SKM-1 treated with dmso at 0.1 percent for 144 hours (cell line): ENCODE measurements around the gene MAGI2.

ENCODE experiments used
- DNase-seq: peaks from one replicate; lab custom pipeline; 2025; ENCODE audit not compliant: unreplicated experiment; lab: John Stamatoyannopoulos, UW

Gene MAGI2

DNA sequence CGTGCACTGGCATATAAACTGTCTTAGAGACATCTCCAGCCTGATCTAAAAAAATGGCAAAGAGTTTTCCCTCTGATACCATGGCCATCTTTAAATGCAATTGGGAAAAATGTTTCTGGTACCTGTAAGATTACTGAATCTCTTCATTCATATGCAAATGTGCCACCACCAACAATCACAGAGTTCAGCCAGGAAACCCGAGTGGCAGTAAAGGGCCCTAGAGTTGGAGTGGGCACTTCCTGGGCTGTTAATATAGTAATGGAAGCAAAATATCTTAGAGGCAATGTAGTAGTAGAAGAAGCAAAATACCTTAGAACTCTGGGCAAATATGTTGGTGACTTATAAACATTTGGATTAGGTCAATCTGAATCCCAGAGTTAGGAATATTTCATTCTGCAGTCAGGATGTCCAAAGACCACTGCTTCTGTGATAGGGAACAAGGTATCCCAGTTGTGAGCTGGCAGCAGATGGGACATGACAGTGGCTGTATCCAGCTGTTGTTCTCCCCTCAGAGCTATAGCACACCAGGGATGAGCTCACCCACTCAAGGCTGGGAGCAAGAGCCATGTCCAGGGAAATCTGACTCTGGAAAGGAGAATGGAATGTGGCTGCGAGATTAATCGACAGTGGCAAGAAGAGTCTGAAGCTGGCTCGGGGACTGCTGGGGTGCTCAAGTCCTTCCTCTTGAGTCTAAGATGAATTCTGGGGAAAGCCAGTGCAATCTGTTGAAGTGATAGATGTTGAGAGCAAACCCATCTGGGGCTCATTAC lies 1322.8 kb downstream of the MAGI2 start:
- no peak for DNase-seq

DNA sequence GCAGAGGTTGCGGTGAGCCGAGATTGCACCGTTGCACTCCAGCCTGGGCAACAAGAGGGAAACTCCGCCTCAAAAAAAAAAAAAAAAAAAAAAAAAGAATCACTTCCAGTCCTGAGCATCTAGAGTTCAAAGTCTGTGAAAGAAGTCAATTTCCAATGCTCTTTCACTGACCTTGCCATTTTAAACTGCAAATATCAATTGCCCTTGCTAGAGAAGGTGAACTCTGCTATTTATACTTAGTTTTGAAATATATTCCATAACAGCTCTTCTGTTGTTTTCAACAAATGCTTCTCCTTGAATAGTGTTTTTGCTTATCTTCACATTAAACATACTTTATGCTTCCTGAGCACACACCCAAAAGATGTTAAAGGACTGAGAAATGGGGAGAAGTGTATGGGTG lies 1323.6 kb downstream of the MAGI2 start:
- no peak for DNase-seq

DNA sequence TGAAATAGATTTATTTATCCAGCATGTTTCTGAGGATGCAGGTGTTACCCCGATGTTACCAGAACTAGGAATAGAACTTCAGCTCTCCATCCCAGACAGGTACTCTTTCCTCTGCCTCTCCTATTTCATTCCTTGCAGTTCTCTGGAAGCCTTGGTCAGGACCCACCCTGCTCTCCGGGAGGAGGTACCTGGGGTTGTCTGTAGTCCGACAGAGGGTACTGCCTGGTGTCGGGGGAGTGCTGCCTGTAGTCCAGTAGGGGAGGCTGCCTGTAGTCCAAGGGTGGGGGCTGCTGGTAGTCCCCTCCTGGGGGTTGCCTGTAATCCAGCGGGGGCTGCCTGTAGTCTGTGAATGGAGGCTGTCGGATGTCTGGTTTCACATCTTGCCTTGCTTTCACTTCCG lies 1326.5 kb downstream of the MAGI2 start:
- DNase-seq, result no peak

DNA sequence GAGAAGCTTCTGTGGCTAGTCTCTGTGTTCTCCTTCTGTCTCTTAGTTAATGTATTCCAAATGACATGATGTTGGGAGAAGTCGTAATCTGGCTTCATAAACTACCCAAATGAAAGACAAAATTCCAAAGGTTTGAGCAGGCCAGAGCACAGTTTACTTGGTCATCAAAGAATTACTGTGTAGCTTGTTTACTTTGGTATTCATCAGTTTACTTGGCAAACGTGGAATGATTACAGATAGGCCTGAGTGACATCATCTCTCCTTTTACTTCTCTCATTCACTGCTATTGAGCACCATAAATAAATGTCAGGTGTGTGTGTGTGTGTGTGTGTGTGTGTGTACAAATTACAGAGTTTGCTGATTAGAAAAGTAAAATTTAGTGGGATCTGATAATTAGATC lies 1327.6 kb downstream of the MAGI2 start:
- DNase-seq, result no peak

DNA sequence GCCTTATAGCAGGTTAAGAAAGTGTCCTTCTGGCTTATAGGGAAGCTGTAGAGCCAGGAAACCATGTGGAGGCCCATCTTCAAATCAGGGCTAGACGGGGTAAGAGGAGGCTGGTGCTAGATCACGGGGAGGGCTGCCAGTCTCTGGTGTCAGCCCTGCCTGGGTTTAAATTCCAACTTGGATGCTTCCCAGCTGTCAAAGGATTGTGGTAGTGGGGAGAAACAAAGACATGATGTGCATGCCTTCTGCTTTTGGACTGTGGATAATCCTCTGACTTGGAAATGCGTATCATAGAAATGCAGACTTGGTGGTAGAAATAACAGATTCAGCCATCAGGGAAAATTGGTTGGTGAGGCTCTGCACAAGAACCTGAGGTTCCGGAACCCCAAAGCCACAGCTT lies 1329.3 kb downstream of the MAGI2 start:
- no peak for DNase-seq

DNA sequence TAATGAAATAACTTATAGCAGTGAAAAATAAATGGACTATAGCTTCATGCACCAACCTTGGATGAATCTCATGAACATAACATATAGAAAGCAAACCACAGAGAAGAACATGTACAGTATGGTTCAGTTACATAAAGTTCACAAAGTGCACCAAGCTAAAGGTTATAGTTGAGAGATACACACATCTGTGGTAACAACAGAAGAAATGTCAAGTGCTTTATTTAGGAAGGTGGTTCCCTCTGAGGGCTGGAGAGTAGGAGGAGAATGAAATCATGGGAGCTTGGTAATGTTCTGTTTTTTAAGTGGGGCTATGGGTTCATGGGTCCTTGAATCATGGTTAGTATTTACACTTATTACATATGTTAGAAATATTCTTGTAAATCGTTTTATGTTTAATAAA lies 1331.6 kb downstream of the MAGI2 start:
- no peak for DNase-seq

DNA sequence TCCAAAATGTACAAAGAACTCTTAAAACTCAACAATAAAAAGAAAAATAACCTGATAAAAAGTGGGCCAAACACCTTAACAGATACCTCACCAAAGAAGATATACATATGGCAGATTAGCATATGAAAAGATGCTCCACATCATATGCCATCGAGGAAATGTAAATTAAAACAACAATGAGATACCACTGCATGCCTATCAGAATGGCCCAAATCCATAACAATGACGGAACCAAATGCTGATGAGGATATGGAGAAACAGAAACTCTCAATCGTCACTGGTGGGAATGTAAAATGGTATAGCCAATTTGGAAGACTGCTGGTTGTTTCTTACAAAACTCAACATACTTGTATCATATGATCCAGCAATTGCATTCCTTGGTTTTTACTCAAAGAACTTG lies 1335.0 kb downstream of the MAGI2 start:
- DNase-seq, result no peak

DNA sequence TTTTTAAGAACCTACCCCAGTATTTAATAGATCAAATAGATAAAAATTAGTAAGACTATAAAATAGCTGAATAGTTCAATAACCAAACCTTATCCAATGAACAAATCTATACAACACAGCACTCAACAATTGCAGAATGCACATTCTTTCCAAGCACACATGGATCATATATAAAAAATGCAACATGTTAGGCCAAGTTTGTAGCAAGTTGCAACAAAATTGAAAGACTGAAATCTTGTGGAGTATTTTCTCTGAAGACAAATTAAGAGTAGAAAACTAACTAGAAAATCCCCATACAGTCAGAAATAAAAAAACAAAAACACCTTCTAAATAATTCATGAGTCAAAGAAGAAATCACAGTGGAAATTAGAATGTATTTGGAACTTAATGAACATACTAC lies 1337.6 kb downstream of the MAGI2 start:
- DNase-seq, result no peak

DNA sequence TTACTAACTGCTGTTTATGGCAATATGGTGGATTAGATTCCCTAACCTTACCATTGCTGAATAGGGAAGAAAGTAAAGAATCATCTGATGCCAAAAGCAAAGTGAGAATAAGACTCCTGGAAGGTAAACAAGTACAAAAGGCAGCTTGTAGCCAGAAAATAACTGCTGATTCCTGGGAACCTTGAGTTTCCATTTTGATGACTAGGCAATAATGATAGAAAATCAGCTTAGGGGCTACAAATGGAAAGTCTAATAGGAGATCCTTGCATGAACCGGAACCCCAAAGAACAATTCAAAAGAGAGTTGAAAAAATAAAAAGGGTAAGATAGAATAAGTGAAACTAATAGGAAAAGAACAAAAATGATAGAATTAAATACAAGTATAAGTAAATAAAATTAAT lies 1338.5 kb downstream of the MAGI2 start:
- no peak for DNase-seq

DNA sequence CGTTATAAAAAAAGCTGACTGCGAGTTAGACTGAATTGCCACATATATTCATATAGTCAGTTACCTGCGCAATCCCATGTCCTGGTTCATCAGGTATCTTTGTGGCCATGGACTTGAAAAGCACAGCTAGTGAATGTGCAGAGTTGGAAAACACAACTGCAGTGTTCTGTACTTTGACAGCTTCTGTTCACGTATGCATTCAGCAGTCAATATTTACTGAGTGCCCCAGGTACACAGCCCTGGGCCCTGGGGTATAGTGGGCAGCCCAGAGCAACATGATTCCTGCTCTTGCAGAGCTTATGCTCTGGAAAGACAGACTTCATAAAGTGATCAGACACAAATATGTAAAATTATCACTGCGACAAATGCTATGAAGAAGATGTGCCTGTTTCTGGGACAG lies 1341.0 kb downstream of the MAGI2 start:
- no peak for DNase-seq

DNA sequence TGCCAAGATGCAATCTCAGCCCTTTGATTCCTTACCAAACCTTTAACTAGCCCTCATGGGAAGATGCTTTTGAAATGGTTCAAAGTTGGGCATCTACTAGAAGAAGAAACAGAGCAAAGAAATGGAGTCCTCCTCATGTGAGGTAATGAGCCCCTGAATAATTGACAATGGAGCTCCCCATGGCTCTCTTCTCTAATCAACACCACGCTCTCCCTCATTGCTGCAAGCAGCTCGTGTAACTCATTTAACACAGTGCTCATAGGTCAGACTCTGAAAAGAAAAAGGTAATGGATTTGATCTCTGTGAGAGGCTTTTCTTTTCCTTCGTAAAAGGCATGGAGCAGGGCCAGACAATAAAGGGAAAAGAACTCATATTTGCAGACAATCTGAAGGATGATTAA lies 1342.1 kb downstream of the MAGI2 start:
- DNase-seq, result no peak

DNA sequence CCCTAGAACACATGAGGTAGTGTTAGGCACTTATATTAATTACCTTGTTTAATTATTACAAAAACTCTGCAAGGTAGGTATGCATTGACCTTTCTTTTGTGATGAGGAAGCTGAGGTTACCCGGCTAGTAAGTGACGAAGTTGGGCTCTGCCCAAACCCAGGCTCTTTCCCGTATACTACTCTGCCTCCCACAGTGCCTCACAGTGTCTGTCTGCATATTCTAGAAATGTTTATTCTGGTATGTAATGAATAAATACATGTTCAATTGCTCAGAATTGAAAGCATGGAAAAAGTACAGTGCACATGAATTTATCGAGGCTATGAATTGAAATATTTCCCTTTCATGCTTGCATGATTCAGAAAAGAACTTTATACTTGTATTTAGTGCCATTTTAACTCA lies 1350.0 kb downstream of the MAGI2 start:
- DNase-seq, result no peak

DNA sequence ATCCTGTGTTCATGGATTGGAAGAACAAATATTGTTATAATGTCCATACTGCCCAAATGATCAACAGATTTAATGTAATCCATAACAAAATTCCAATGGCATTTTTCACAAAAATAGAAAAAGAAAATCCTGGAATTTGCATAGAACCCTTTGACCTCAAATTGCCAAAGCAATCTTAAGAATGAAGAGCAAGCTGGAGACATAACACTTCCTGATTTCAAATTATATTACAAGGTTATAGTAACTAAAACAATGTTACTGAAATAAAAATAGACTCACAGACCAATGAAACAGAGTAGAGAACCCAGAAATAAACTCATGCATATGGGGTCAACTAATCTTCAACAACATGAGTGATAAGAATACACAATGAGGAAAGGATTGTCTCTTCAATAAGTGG lies 1352.4 kb downstream of the MAGI2 start:
- no peak for DNase-seq

DNA sequence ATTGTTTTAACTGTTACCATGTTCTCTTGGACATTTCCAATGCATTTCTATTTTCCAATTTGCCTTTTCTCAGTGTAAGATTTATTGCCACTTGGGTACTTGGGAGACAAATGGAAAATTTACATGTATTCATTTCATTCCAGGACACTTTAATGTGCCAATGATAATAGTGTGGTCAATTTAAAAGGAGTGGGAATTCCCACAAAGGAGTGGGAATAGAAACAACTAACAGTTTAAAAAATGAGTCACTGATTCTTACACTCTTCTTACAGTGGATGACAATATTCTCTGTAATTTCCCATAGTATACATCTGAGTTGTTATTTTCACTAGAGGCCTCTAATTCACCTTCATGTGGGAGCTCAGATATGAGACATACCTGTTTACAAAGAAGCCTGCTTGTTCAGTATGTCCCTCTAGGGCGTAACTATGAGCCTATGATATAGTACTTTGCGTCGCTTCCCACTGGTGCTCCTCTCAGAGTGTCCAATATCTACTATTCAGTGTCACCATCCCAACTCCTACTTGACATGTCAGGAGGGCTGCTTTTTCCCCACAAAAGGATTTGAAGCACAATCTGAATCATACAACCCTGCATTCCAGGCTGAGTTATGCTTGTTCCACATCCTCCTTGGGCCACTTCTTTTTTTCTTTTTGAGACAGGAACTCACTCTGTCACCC lies 1353.6 kb downstream of the MAGI2 start:
- no peak for DNase-seq

DNA sequence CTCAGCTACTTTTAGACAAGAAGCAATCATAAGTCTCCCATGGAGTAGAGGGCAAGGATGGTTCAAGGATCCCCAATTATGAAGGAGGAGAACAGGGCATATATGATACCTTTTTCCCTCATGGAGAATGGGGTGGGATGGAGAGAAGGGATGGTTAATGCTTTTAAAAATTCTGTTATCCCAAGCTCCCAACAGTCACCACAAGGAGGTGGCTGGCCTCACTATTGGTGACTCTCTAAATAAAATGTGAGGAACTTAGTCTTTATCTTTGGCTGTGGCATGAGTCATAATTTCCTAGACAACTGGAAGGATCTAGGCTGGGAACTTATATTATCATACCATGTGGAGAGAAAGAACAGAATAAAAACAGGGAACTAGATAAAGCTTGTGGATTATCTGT lies 1357.9 kb downstream of the MAGI2 start:
- DNase-seq, result no peak

DNA sequence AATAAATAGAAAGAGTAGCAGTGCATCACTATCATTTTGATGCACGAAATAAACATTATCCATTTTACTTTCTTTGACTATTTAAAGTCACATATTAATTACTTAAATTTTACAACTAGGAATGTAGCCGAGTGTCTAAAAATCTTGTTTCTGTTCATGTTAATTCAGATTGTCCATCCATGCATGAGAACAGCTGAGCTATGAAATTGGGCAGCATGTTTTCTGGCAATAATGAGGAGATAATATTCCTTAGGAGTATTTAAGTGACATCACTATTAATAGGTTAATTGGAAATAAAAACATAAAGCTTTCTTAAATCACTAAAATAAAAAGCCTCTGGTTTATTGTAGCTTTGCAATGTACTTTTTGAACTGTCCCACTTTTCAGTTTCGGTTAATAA lies 1361.1 kb downstream of the MAGI2 start:
- DNase-seq, result no peak

DNA sequence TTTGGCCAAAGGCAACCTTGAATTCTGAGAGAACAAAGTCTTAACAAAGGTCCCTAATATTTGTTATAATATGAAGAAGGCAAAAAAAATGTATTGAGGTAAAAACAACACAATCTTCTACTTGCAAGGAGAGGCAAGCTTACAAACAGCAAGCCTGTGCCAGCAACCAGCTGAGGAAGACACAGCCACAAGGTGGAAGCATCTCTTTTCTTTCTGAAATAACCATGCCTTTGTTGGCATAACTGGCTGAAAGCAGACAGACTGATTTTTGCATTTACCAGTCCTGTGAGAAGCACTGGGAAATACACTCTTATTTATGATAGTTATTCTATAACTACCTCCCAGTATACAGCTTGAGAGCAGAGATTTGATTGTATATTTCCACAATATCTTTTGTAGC lies 1362.9 kb downstream of the MAGI2 start:
- DNase-seq, result no peak

DNA sequence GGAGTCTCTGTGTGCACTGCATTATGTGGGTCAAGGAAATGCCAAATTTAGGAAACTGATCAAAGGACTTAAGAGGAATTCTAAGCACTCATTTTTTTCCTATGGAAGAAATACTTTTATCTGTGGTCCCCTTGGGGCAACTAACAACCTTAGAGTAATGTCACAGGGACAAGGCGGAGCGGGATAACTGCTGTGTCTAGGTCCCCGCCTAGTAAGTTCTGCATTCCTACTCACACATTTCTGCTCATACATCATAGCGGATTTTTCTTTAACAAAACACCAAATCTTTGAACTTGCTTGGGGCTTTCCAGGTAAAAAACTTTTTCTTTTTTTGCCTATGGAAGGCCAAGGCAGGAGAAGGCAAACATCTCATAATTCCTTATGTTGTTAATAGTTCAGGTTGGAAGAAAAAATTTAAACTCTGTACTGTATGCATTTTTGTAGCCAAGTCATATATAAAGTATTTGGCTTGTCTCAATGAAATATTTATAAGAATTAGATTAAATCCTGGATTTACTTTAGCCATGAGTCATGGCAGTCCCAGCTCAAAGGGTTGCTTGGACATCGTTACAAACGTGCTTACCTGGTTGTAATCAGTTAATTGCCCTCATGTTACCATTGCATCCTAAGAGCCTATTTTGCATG lies 1369.9 kb downstream of the MAGI2 start:
- no peak for DNase-seq

DNA sequence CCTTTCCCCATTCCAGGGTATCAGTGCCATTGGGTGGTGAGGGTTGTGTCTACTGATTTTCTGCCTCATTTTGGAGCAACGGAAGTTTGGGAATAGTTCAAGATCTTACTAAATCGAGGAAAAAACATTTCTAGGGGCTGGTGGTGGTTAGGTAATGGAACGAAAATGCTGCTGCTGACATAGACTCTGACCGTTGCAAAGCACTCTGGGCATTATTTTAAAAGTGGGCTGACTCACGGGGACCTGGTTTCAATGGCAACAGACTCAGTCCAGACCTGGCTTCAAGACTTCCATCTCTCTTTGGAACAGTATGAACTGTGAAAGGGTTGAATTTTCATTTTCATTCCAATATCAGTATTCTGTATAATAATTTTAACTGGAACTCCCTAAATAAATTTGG lies 1370.9 kb downstream of the MAGI2 start:
- DNase-seq, result no peak

DNA sequence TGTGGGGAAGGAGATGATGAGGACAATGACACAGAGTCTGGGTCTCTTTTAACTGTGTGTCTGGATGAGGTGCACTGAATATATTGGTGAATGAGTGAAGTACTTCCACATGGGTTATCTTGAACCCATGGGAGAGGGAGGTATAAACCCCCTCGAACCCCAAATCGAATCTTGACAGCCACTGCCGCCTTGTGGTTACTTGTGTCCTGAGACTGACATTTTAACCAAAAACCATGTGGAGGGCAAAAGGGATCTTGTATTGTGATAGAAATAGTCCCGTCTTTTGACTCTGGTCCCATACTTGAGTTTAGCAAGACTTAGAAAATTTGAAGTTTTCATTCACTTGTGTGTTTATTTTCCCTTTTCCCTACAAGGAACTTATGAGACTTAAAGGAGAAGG lies 1371.6 kb downstream of the MAGI2 start:
- no peak for DNase-seq

DNA sequence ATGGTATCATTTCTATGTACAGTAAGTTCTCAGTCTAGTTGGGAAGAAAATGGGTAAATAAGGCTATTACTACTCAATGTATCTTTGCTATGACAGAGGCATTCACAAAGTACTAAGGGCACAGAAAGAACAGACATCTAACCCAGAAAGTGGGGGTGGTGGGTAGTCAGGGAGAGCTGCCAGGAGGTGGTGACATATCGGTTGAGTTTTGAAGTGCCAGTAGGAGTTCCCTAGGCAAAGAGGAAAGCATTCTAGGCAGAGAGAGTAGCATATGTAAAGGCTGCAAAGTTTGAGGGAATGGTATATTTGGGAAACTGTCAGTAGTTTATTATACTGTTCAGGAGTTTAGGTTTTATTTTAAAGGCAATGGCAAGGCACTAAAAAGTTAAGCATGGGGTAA lies 1372.1 kb downstream of the MAGI2 start:
- no peak for DNase-seq

DNA sequence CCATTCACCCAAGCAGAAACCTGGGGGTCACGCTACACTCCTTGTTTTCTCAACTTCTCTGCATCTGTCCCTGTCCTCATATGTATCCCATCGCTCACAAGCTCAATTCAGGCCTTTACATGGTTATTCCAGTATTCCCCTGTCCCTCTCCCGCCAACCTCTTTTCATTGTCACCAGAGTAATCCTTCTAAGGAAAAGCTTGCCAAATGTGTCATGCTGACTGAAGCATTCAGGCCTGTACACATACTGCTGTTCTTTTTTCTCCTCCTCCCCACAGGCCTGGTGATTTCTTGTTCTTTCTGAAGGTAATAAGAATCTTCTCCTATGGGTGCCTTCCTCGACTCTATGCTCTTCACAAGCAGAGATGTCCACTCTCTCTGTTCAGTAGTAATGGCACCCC lies 1372.7 kb downstream of the MAGI2 start:
- DNase-seq, result no peak
